Fibroblast of lung (primary cell): Measurements from ENCODE around the gene KRTAP12-4.

Experiments
- CTCF ChIP-seq, 2 donors: IDR thresholded peaks in 1 of 2; conservative IDR thresholded peaks in 1 of 2; 1 replicate in 1 of 2; 2 replicates in 1 of 2; pipeline ENCODE4 v1.5.1; 2011 to 2012; ENCODE audit warnings: low read length in 2 of 2, control low read depth in 1 of 2, inconsistent platforms in 1 of 2, low read depth in 1 of 2, mild to moderate bottlenecking in 1 of 2
- EZH2 ChIP-seq: IDR thresholded peaks from 2 replicates; pipeline ENCODE4 v1.5.1; 2012; ENCODE audit warnings: low read length, control low read depth, mild to moderate bottlenecking; ENCODE audit errors: missing control alignments

GRCh38 chr21:44657635-44658540 lies 3.4 kb upstream of the KRTAP12-4 start, which contains the start of gene KRTAP12-3:
- TF ChIP-seq CTCF (conservative IDR thresholded peaks at IDR 0.05 in 1 of 2, IDR thresholded peaks at IDR 0.05 in 1 of 2; ENCODE audit: low read depth in 1 of 2, low read length in 2 of 2) (no peak), EZH2 (no peak)
